ENCODE measurements around the gene PF4V1.

DNA sequence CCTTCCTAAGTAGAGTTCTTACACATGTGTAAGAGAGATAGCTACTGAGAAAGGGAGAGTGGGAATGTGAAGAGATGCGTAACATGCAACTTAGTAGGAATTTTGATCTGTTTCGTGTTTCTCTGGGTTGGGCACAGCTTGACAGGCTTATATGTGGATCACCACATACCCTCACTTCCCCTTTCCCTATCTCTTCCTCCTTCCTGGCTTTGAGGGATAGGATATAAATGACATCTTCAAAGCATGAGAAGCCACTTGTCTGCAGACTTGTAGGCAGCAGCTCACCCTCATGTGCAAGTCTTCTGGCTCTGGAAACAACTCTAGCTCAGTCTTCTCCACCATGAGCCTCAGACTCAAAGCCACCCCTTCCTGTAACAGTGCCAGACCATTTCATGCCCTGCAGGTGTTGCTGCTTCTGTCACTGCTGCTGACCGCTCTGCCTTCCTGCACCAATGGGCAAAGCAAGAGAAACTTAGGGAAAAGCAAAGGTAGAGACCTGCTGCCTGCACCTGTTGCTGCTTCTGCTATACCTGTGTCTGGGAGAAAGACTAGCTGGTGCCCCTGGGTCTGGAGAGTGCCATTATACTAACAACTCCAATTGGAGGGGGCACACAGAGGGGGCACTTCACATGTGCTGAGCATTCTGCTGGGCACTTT is 5.4 kb upstream of the PF4V1 start:
- TF ChIP-seq, protein P1, sequence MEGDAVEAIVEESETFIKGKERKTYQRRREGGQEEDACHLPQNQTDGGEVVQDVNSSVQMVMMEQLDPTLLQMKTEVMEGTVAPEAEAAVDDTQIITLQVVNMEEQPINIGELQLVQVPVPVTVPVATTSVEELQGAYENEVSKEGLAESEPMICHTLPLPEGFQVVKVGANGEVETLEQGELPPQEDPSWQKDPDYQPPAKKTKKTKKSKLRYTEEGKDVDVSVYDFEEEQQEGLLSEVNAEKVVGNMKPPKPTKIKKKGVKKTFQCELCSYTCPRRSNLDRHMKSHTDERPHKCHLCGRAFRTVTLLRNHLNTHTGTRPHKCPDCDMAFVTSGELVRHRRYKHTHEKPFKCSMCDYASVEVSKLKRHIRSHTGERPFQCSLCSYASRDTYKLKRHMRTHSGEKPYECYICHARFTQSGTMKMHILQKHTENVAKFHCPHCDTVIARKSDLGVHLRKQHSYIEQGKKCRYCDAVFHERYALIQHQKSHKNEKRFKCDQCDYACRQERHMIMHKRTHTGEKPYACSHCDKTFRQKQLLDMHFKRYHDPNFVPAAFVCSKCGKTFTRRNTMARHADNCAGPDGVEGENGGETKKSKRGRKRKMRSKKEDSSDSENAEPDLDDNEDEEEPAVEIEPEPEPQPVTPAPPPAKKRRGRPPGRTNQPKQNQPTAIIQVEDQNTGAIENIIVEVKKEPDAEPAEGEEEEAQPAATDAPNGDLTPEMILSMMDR (IDR thresholded peaks at IDR 0.05), result no peak
- TF ChIP-seq EZH2 (IDR thresholded peaks at IDR 0.05; ENCODE audit: borderline replicate concordance, insufficient read depth, low read depth, low read length, poor library complexity, severe bottlenecking), result no peak

Measured in B cell (primary cell).